Stomach (tissue), 9 donors: ENCODE results near the gene MYCN. TPM values are rescaled to one million over a fixed set of nuclear protein-coding genes. Genes with fewer than 3 reads are reported as not detected.

Experiments used
- DNase-seq, 2 donors: peaks; one replicate each; pipeline versions ENCODE4 v3.0.0 to v3.0.0-alpha.2; 2013 to 2019
- H3K27ac ChIP-seq, 5 donors: fragments of 200-600 bp in 4 of 5; sonication (generic) in 4 of 5; one replicate each; pipeline ENCODE4 v1.5.1; 2013 to 2019; ENCODE audit warnings: mild to moderate bottlenecking in 1 of 5, moderate library complexity in 1 of 5
- H3K27me3 ChIP-seq, 3 donors: fragments of 200-600 bp; sonication (generic); one replicate each; pipeline ENCODE4 v1.5.1; 2017 to 2019; ENCODE audit warnings: mixed run types in 1 of 3
- H3K36me3 ChIP-seq, 4 donors: fragments of 200-600 bp; sonication (generic); 1 replicate in 3 of 4; 2 replicates in 1 of 4; pipeline ENCODE4 v1.5.1; 2016 to 2019
- H3K4me1 ChIP-seq, 4 donors: fragments of 200-600 bp; sonication (generic); one replicate each; pipeline ENCODE4 v1.5.1; 2016 to 2019
- H3K4me3 ChIP-seq, 4 donors: fragments of 200-600 bp; sonication (generic) in 3 of 4; one replicate each; pipeline ENCODE4 v1.5.1; 2016 to 2019; ENCODE audit warnings: mild to moderate bottlenecking in 1 of 4
- H3K9me3 ChIP-seq, 4 donors: fragments of 200-600 bp; sonication (generic); one replicate each; pipeline ENCODE4 v1.5.1; 2016 to 2019
- CTCF ChIP-seq, 7 experiments: fragments of 450-650 bp in 4 of 7; fragments of 200-600 bp in 3 of 7; sonication (generic) in 3 of 7; IDR thresholded peaks; one replicate each; pipeline ENCODE4 v1.5.1; 2016 to 2019; ENCODE audit warnings: antibody characterized with exemption in 7 of 7, control low read depth in 2 of 7, mild to moderate bottlenecking in 1 of 7
- EP300 ChIP-seq: sonication (generic); formaldehyde crosslinking; IDR thresholded peaks from one replicate; pipeline ENCODE4 v1.6.1; 2017; ENCODE audit warnings: antibody characterized with exemption
- POLR2A ChIP-seq, 4 donors: fragments of 450-650 bp; IDR thresholded peaks; one replicate each; pipeline ENCODE4 v1.6.1; 2016; ENCODE audit warnings: antibody characterized with exemption in 4 of 4, control low read depth in 2 of 4, mild to moderate bottlenecking in 1 of 4, moderate library complexity in 1 of 4
- POLR2AphosphoS5 ChIP-seq, 3 donors: sonication (generic); formaldehyde crosslinking; IDR thresholded peaks; one replicate each; pipeline ENCODE4 v1.6.1; 2016; ENCODE audit warnings: antibody characterized with exemption in 3 of 3
- WGBS, 5 donors: extraction: QIAGEN DNeasy Blood & Tissue Kit in 3 of 5; methylation state at CpG; one replicate each; pipeline versions ENCODE4 v1.1.5 to v1.1.7; 2013 to 2018; 5-methylcytosine and 5-hydroxymethylcytosine counted together
- intact Hi-C: fragments of 100-400 bp; cut with DNase I; formaldehyde crosslinking; loops from one replicate; pipeline ENCODE4 v1.15.1; 2023; ENCODE audit warnings: low total_unique reads
- polyA plus RNA-seq, 3 donors: library from polyadenylated mRNA; stranded (reverse); fragments of 200-250 nt; gene quantifications; one replicate each; pipeline ENCODE4 v1.2.3, GENCODE V29; 2013
- total RNA-seq, 5 donors: library from RNA; depleted of rRNA; stranded (reverse); fragments of >200 nt; gene quantifications; one replicate each; pipeline versions ENCODE4 v1.1.0 to v1.2.3, GENCODE V29; 2014 to 2016
- donor health status: healthy with polysubstance abuse.
- donor health status: Bipolar disorder and iron deficiency.
- donor health status: healthy.

Gene MYCN
- total and polyA plus RNA-seq, 8 donors: 0.90 to 9.6 (median 2.3) TPM; not detected in 1

- H3K4me1 ChIP-seq: peaks cover 14 to 25% (median 24%) of the 10 kb centered on the region in 4 donors
- H3K36me3 ChIP-seq: no peaks in the 10 kb centered on the region
- no peak for DNase-seq
- peaks cover 0 to 35% (median 16%) of the 10 kb centered on the region in 3 donors for H3K27me3 ChIP-seq
- H3K4me3 ChIP-seq: no peak overlapping the region
- H3K9me3 ChIP-seq: no peaks in the 10 kb centered on the region
- TF ChIP-seq CTCF (IDR thresholded peaks at IDR 0.05): no peak
- TF ChIP-seq POLR2AphosphoS5 (IDR thresholded peaks at IDR 0.05): no peak
- TF ChIP-seq POLR2A (IDR thresholded peaks at IDR 0.05): no peak
- no peak for TF ChIP-seq EP300
- WGBS, 5 donors: 81 to 94% (median 91%) methylated on average over 5 of the region's 5 CpGs
- H3K27ac ChIP-seq: no peak overlapping the region
- intact Hi-C loops: loop anchor here (10.0 kb wide), 2 partner anchors 348 to 568 kb away; no protein-coding TSS in a partner anchor
Measured at GRCh38 chr2:15936277-15937104, 3.9 kb upstream of the MYCN start.

- H3K9me3 ChIP-seq: no peaks in the 10 kb centered on the region
- no peak overlapping the region for H3K27ac ChIP-seq
- H3K36me3 ChIP-seq: no peaks in the 10 kb centered on the region
- peaks cover 0 to 43% (median 23%) of the 10 kb centered on the region in 3 donors for H3K27me3 ChIP-seq
- no peak for DNase-seq
- intact Hi-C loops: loop anchor here (10.0 kb wide), 2 partner anchors 348 to 568 kb away; no protein-coding TSS in a partner anchor
- WGBS, 5 donors: 81 to 93% (median 84%) methylated on average over 8 of the region's 8 CpGs
- TF ChIP-seq POLR2AphosphoS5 (IDR thresholded peaks at IDR 0.05) (no peak), CTCF (IDR thresholded peaks at IDR 0.05) (no peak), POLR2A (IDR thresholded peaks at IDR 0.05) (no peak), EP300 (no peak)
- no peak overlapping the region for H3K4me3 ChIP-seq
- H3K4me1 ChIP-seq: peaks cover 14 to 33% (median 31%) of the 10 kb centered on the region in 4 donors
Measured at GRCh38 chr2:15937105-15937881, 3.1 kb upstream of the MYCN start.

- 76 to 85% (median 80%) methylated on average over 7 of the region's 7 CpGs for whole genome bisulfite sequencing, 5 donors
- H3K27ac ChIP-seq: no peak overlapping the region
- H3K36me3 ChIP-seq: no peaks in the 10 kb centered on the region
- H3K9me3 ChIP-seq: no peaks in the 10 kb centered on the region
- peaks cover 21 to 40% (median 37%) of the 10 kb centered on the region in 4 donors for H3K4me1 ChIP-seq
- TF ChIP-seq CTCF (IDR thresholded peaks at IDR 0.05) (no peak), EP300 (no peak), POLR2A (IDR thresholded peaks at IDR 0.05) (no peak), POLR2AphosphoS5 (IDR thresholded peaks at IDR 0.05) (no peak)
- peaks cover 0 to 50% (median 28%) of the 10 kb centered on the region in 3 donors for H3K27me3 ChIP-seq
- intact Hi-C loops: loop anchor here (10.0 kb wide), 2 partner anchors 347 to 567 kb away; no protein-coding TSS in a partner anchor
- DNase-seq: no peak
- no peak overlapping the region for H3K4me3 ChIP-seq
Measured at GRCh38 chr2:15937882-15938802, 2.2 kb upstream of the MYCN start.
